ENCODE data around the gene PHF11.

The PHF11 gene

GRCh38 chr13:49528161-49528560 is 32.4 kb downstream of the PHF11 start:
- Histone ChIP-seq H3K4me1 (no peaks in the 10 kb centered on the region), H3K27me3 (no peaks in the 10 kb centered on the region), H3K36me3 (peaks cover 17 to 48% (median 34%) of the 10 kb centered on the region in 3 donors), H3K9me3 (no peaks in the 10 kb centered on the region), H3K27ac (no peak overlapping the region), H3K4me3 (no peak overlapping the region)
- DNase-seq: no peak
- intact Hi-C loops (cut with DNase I; ENCODE audit: low total_unique reads): no loop called here
- no peak for TF ChIP-seq CTCF (IDR thresholded peaks at IDR 0.05)

DNA sequence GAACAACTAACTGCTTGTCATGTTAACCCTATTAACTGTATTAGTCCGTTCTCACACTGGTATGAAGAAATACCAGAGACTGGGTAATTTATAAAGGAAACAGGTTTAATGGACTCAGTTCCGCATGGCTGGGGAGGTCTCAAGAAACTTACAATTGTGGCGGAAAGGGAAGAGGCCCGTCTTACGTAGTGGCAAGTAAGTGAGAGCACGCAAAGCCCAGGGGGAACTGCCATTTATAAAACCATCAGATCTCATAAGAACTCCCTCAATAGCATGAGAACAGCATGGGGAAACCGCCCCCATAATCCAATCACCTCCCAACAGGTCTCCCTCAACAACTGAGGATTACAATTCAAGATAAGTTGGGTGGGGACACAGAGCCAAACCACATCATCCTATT is 34.7 kb downstream of the PHF11 start:
- Histone ChIP-seq H3K9me3 (no peaks in the 10 kb centered on the region), H3K27me3 (no peaks in the 10 kb centered on the region), H3K36me3 (peaks cover 19 to 38% (median 22%) of the 10 kb centered on the region in 3 donors), H3K4me1 (no peaks in the 10 kb centered on the region), H3K4me3 (no peak overlapping the region), H3K27ac (no peak overlapping the region)
- DNase-seq: no peak
- intact Hi-C loops (cut with DNase I; ENCODE audit: low total_unique reads): no loop called here
- TF ChIP-seq CTCF (IDR thresholded peaks at IDR 0.05): no peak

GRCh38 chr13:49532593-49532992 is 36.8 kb downstream of the PHF11 start:
- H3K27me3 ChIP-seq: no peaks in the 10 kb centered on the region
- no peaks in the 10 kb centered on the region for H3K9me3 ChIP-seq
- DNase-seq: no peak
- H3K27ac ChIP-seq: no peak overlapping the region
- no peak overlapping the region for H3K4me3 ChIP-seq
- intact Hi-C loops (cut with DNase I; ENCODE audit: low total_unique reads): no loop called here
- H3K36me3 ChIP-seq: peaks cover 12 to 20% (median 14%) of the 10 kb centered on the region in 3 donors
- no peaks in the 10 kb centered on the region for H3K4me1 ChIP-seq
- TF ChIP-seq CTCF (IDR thresholded peaks at IDR 0.05): no peak

DNA sequence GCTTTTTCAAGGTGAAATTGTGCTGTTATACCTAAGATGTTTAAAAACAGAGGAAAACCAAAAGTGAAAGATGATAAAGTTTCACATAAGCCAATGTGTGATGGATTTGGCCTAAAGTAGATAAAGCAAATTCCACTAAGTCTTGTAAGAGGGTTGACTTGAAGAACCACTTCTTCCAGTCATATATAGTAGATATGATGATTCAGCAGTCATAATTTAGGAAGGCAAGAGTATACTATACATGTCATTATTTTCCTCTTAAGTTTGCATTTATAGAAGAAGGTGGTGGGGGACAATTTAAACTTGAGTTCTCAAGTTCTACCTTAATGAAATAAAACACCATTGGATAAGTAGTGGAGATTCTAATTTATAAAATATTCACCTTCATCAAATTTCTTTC is 37.3 kb downstream of the PHF11 start:
- TF ChIP-seq CTCF (IDR thresholded peaks at IDR 0.05): no peak
- Histone ChIP-seq H3K27ac (no peak overlapping the region), H3K4me1 (no peaks in the 10 kb centered on the region), H3K36me3 (peaks cover 12 to 20% (median 14%) of the 10 kb centered on the region in 3 donors), H3K9me3 (no peaks in the 10 kb centered on the region), H3K4me3 (no peak overlapping the region), H3K27me3 (no peaks in the 10 kb centered on the region)
- intact Hi-C loops (cut with DNase I; ENCODE audit: low total_unique reads): no loop called here
- DNase-seq: no peak

GRCh38 chr13:49533591-49534269 is 38.0 kb downstream of the PHF11 start:
- DNase-seq: no peak
- no peak for TF ChIP-seq CTCF (IDR thresholded peaks at IDR 0.05)
- no peak overlapping the region for H3K27ac ChIP-seq

More at GRCh38 chr13:49533591-49534269, 38.0 kb downstream of the PHF11 start:
- Histone ChIP-seq H3K9me3 (no peaks in the 10 kb centered on the region), H3K27me3 (no peaks in the 10 kb centered on the region), H3K36me3 (peaks cover 9 to 16% (median 13%) of the 10 kb centered on the region in 3 donors), H3K4me1 (no peaks in the 10 kb centered on the region), H3K4me3 (no peak overlapping the region)
- intact Hi-C loops (cut with DNase I; ENCODE audit: low total_unique reads): no loop called here

All from tibial artery (tissue), 4 donors.